HFFc6 (cell line): ENCODE data around the gene P4HA2. TPM values are rescaled to one million over a fixed set of nuclear protein-coding genes. Genes with fewer than 3 reads are reported as not detected.

Source experiments
- DNase-seq: peaks from one replicate; pipeline ENCODE4 v3.0.0-alpha.2; 2018
- H3K27ac Mint-ChIP-seq: 2 replicates; pipeline ENCODE4 v1.8.0; 2020; ENCODE audit warnings: mild to moderate bottlenecking, mixed read lengths
- H3K27me3 Mint-ChIP-seq: 2 replicates; pipeline ENCODE4 v1.8.0; 2021; ENCODE audit warnings: mild to moderate bottlenecking, moderate library complexity, mixed read lengths; ENCODE audit not compliant: insufficient read depth
- H3K36me3 Mint-ChIP-seq: 2 replicates; pipeline ENCODE4 v1.8.0; 2021; ENCODE audit warnings: low read depth, mixed read lengths
- H3K4me1 Mint-ChIP-seq: 2 replicates; pipeline ENCODE4 v1.8.0; 2020; ENCODE audit warnings: low read depth, mixed read lengths
- H3K4me3 Mint-ChIP-seq: 2 replicates; pipeline ENCODE4 v1.8.0; 2020; ENCODE audit warnings: mild to moderate bottlenecking, moderate library complexity, mixed read lengths
- H3K9me3 Mint-ChIP-seq: 2 replicates; pipeline ENCODE4 v1.8.0; 2020; ENCODE audit warnings: mild to moderate bottlenecking, mixed read lengths
- CTCF ChIP-seq: fragments of 200-600 bp; sonication (generic); IDR thresholded peaks from 2 replicates; pipeline ENCODE4 v1.5.0; 2021; ENCODE audit warnings: antibody characterized with exemption, mild to moderate bottlenecking
- total RNA-seq, 6 experiments: library from RNA; stranded (reverse); fragmentation: NEBNext Ultra II Directional; extraction: Animal tissue kit (Norgen Biotek cat#: 25700); gene quantifications; 2 replicates in 1 of 6; 3 replicates in 5 of 6; pipeline ENCODE4 v1.2.3, GENCODE V29; 2021

Gene P4HA2
- total RNA-seq, 6 experiments from 2014 or later = 136 to 198 (median 142) TPM

- no peak for DNase-seq
- no peak for TF ChIP-seq CTCF
- Mint-ChIP-seq H3K36me3 (no peaks in the 10 kb centered on the region), H3K27ac (no peak overlapping the region), H3K9me3 (no peaks in the 10 kb centered on the region), H3K27me3 (peaks cover 4% of the 10 kb centered on the region), H3K4me3 (no peak overlapping the region), H3K4me1 (peaks cover 15% of the 10 kb centered on the region; the same call in 1 of the 2 replicates)
Measured at GRCh38 chr5:132233811-132234683, 6.4 kb upstream of the P4HA2 start.

- no peaks in the 10 kb centered on the region for H3K36me3 Mint-ChIP-seq
- H3K4me1 Mint-ChIP-seq = peaks cover 11% of the 10 kb centered on the region; the same call in 1 of the 2 replicates
- H3K9me3 Mint-ChIP-seq = no peaks in the 10 kb centered on the region
- H3K4me3 Mint-ChIP-seq = no peak overlapping the region
- no peak for DNase-seq
- H3K27ac Mint-ChIP-seq = no peak overlapping the region
- peaks cover 4% of the 10 kb centered on the region for H3K27me3 Mint-ChIP-seq
- no peak for TF ChIP-seq CTCF
Measured at GRCh38 chr5:132233081-132233480, 5.4 kb upstream of the P4HA2 start.

GRCh38 chr5:132232465-132232864 lies 4.8 kb upstream of the P4HA2 start:
- H3K27ac Mint-ChIP-seq = no peak overlapping the region
- no peak for TF ChIP-seq CTCF
- peaks cover 4% of the 10 kb centered on the region for H3K27me3 Mint-ChIP-seq
- H3K9me3 Mint-ChIP-seq = no peaks in the 10 kb centered on the region
- H3K36me3 Mint-ChIP-seq = no peaks in the 10 kb centered on the region
- H3K4me3 Mint-ChIP-seq = no peak overlapping the region
- DNase-seq = no peak
- H3K4me1 Mint-ChIP-seq = peaks cover 5% of the 10 kb centered on the region; the same call in 1 of the 2 replicates

- no peak overlapping the region for H3K4me3 Mint-ChIP-seq
- peaks cover 4% of the 10 kb centered on the region for H3K27me3 Mint-ChIP-seq
- H3K9me3 Mint-ChIP-seq = no peaks in the 10 kb centered on the region
- TF ChIP-seq CTCF = no peak
- DNase-seq = no peak
- peaks cover 13% of the 10 kb centered on the region for H3K4me1 Mint-ChIP-seq
- no peak overlapping the region for H3K27ac Mint-ChIP-seq
- 0 out of 2 replicates have a peak, but pooled peaks cover 4% of the 10 kb centered on the region for H3K36me3 Mint-ChIP-seq
Measured at GRCh38 chr5:132230871-132231270, 3.2 kb upstream of the P4HA2 start.

- Mint-ChIP-seq H3K36me3 (0 out of 2 replicates have a peak, but pooled peaks cover 4% of the 10 kb centered on the region), H3K4me1 (peaks cover 30% of the 10 kb centered on the region), H3K27ac (peak overlapping the region; percentile 50), H3K9me3 (no peaks in the 10 kb centered on the region), H3K4me3 (peak overlapping the region; percentile 20; the same call in 1 of the 2 replicates), H3K27me3 (peaks cover 4% of the 10 kb centered on the region)
- no peak for TF ChIP-seq CTCF
- DNase-seq = no peak
Measured at GRCh38 chr5:132229236-132229635, 1.6 kb upstream of the P4HA2 start.
